Inferior parietal cortex (tissue), 1 donor: ENCODE measurements around the gene PSG6.
"Not testable (repeated sequence)": the region's sequence is repeated elsewhere in the genome, so short reads cannot be mapped to it uniquely, and the experiment has no call there.

Experiments
- DNase-seq: peaks from one replicate; pipeline ENCODE4 v3.0.0-alpha.2; 2016; ENCODE audit errors: extremely low spot score

Gene PSG6

DNA sequence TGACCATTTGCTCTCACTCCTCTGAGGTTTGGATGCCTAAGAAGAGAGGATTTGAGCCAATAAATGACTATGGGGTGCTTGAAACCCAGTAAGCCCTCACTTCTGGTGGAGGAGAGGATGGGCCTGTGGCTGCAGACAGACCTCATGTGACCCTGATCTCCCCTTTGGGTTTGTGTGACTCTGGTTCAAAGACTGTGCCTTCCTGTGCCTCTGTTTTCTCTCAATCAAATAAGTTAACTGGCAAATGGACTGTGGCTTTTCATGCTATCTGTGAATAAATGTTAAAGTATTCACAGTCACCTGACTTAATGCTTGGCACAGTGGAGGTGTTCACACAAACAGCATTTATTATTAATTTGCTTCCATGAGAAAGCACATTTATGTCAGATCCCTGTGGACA lies 64.9 kb downstream of the PSG6 start:
- not testable (repeated sequence) for DNase-seq
